ENCODE measurements around the gene VPS13D.

- TF ChIP-seq, protein P1, sequence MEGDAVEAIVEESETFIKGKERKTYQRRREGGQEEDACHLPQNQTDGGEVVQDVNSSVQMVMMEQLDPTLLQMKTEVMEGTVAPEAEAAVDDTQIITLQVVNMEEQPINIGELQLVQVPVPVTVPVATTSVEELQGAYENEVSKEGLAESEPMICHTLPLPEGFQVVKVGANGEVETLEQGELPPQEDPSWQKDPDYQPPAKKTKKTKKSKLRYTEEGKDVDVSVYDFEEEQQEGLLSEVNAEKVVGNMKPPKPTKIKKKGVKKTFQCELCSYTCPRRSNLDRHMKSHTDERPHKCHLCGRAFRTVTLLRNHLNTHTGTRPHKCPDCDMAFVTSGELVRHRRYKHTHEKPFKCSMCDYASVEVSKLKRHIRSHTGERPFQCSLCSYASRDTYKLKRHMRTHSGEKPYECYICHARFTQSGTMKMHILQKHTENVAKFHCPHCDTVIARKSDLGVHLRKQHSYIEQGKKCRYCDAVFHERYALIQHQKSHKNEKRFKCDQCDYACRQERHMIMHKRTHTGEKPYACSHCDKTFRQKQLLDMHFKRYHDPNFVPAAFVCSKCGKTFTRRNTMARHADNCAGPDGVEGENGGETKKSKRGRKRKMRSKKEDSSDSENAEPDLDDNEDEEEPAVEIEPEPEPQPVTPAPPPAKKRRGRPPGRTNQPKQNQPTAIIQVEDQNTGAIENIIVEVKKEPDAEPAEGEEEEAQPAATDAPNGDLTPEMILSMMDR (IDR thresholded peaks at IDR 0.05): no peak
- no peak for TF ChIP-seq POLR2A (IDR thresholded peaks at IDR 0.05)
Measured at GRCh38 chr1:12315146-12315545, 85.3 kb downstream of the VPS13D start.

All from thyroid gland (tissue), 4 donors.